Kidney (tissue), 14 donors: Measurements from ENCODE around the gene TTC33. TPM values are rescaled to one million over a fixed set of nuclear protein-coding genes. Genes with fewer than 3 reads are reported as not detected.

ENCODE experiments used
- DNase-seq, 5 donors: peaks; one replicate each; pipeline ENCODE4 v3.0.0-alpha.2; 2013 to 2020
- FAIRE-seq: peaks from 2 replicates; lab custom pipeline; 2012; peaks lifted over from hg19 to GRCh38; lab: Jason Lieb, UNC
- H3K27ac ChIP-seq, 2 donors: one replicate each; pipeline ENCODE4 v1.7.0; 2013; ENCODE audit warnings: low read depth in 2 of 2, low read length in 2 of 2, inconsistent platforms in 1 of 2
- H3K27me3 ChIP-seq: one replicate; pipeline ENCODE4 v1.7.1; 2013; ENCODE audit warnings: low read length, inconsistent platforms; ENCODE audit not compliant: control insufficient read depth, insufficient read depth
- H3K36me3 ChIP-seq, 3 donors: one replicate each; pipeline versions ENCODE4 v1.7.0 to v1.7.1; 2013; ENCODE audit warnings: low read length in 3 of 3, control low read depth in 1 of 3, inconsistent platforms in 1 of 3; ENCODE audit not compliant: insufficient read depth in 3 of 3, control insufficient read depth in 2 of 3
- H3K4me1 ChIP-seq, 3 donors: one replicate each; pipeline versions ENCODE4 v1.7.0 to v1.7.1; 2013; ENCODE audit warnings: low read length in 3 of 3, inconsistent platforms in 1 of 3, low read depth in 1 of 3; ENCODE audit not compliant: control insufficient read depth in 2 of 3, insufficient read depth in 2 of 3
- H3K4me3 ChIP-seq, 3 donors: one replicate each; pipeline versions ENCODE4 v1.7.0 to v1.8.1; 2013; ENCODE audit warnings: low read length in 3 of 3, control low read depth in 1 of 3, inconsistent platforms in 1 of 3
- H3K9ac ChIP-seq, 3 donors: one replicate each; pipeline versions ENCODE4 v1.7.0 to v1.7.1; 2013; ENCODE audit warnings: low read length in 3 of 3, control low read depth in 1 of 3, inconsistent platforms in 1 of 3
- H3K9me3 ChIP-seq, 3 donors: one replicate each; pipeline versions ENCODE4 v1.7.0 to v1.7.1; 2013; ENCODE audit warnings: low read length in 3 of 3, control low read depth in 1 of 3, inconsistent platforms in 1 of 3; ENCODE audit not compliant: control insufficient read depth in 2 of 3, insufficient read depth in 1 of 3
- intact Hi-C: fragments of 100-400 bp; cut with DNase I; formaldehyde crosslinking; loops from one replicate; pipeline ENCODE4 v1.11.1; 2022
- polyA plus RNA-seq: library from polyadenylated mRNA; stranded (reverse); fragments of 350-450 nt; fragmentation: Illumina TruSeq; extraction: RNeasy Lipid Tissue Mini Kit (QIAGEN cat#74804); gene quantifications from one replicate; pipeline ENCODE4 v1.2.3, GENCODE V29; 2014; ENCODE audit warnings: low read depth, low replicate concordance; ENCODE audit not compliant: insufficient read depth
- total RNA-seq: library from RNA; stranded (reverse); fragmentation: NEBNext Ultra II Directional; extraction: Animal tissue kit (Norgen Biotek cat#: 25700); gene quantifications from one replicate; pipeline ENCODE4 v1.2.1, GENCODE V29; 2021
- TF ChIP-seq, protein P1 (sequence below): IDR thresholded peaks from 3 replicates; pipeline ENCODE4 v1.5.1; 2012; ENCODE audit warnings: mild to moderate bottlenecking, moderate library complexity, borderline replicate concordance; ENCODE audit not compliant: insufficient read depth; ENCODE audit errors: extremely low read depth
- donor health status: control.
- donor health status: control.
- donor health status: control.
- donor health status: control.
- donor health status: control.
- donor health status: DM: yes; HTN: yes; CAD: no.
- donor health status: Normal renal cell carcinoma (clear cell type).

The TTC33 gene
- total and polyA plus RNA-seq, 2 donors from 2014 or later, result 7.1 to 20.1 TPM

GRCh38 chr5:40485021-40485998 is 270.5 kb downstream of the TTC33 start:
- no peak for FAIRE-seq
- Histone ChIP-seq H3K27ac (peak overlapping the region in 1 of 2 donors; percentile 11), H3K4me3 (no peak overlapping the region), H3K9ac (no peak overlapping the region), H3K4me1 (no peaks in the 10 kb centered on the region), H3K27me3 (no peaks in the 10 kb centered on the region), H3K36me3 (no peaks in the 10 kb centered on the region), H3K9me3 (no peaks in the 10 kb centered on the region)
- intact Hi-C loops, result no loop called here
- TF ChIP-seq, protein P1, sequence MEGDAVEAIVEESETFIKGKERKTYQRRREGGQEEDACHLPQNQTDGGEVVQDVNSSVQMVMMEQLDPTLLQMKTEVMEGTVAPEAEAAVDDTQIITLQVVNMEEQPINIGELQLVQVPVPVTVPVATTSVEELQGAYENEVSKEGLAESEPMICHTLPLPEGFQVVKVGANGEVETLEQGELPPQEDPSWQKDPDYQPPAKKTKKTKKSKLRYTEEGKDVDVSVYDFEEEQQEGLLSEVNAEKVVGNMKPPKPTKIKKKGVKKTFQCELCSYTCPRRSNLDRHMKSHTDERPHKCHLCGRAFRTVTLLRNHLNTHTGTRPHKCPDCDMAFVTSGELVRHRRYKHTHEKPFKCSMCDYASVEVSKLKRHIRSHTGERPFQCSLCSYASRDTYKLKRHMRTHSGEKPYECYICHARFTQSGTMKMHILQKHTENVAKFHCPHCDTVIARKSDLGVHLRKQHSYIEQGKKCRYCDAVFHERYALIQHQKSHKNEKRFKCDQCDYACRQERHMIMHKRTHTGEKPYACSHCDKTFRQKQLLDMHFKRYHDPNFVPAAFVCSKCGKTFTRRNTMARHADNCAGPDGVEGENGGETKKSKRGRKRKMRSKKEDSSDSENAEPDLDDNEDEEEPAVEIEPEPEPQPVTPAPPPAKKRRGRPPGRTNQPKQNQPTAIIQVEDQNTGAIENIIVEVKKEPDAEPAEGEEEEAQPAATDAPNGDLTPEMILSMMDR, result no peak
- no peak for DNase-seq

- Histone ChIP-seq H3K27ac (no peak overlapping the region), H3K4me1 (no peaks in the 10 kb centered on the region), H3K9me3 (no peaks in the 10 kb centered on the region), H3K4me3 (no peak overlapping the region), H3K9ac (no peak overlapping the region), H3K36me3 (no peaks in the 10 kb centered on the region), H3K27me3 (no peaks in the 10 kb centered on the region)
- FAIRE-seq, result no peak
- DNase-seq, result no peak
- TF ChIP-seq, protein P1, result no peak
- intact Hi-C loops, result no loop called here
These were observed 271.3 kb downstream of the TTC33 start for GRCh38 chr5:40484495-40484894.

DNA sequence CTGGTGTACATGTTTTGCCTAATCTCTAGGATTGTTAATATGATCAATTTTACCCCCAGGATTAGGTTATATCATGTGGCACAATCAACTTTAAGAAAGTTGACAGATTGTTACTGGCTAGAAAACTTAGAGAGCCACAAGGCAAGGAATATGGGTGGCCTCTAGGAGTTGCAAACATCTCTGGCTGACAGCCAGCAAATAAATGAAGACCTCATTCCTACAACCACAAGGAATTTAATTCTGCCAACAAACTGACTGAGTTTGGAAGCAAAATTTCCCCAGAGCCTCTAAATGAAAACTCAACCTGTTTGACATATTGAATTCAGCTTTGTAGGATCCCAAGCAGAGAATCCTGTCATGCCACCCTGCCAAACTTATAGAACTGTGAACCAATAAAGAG is 272.4 kb downstream of the TTC33 start:
- H3K4me3 ChIP-seq, result no peak overlapping the region
- no peaks in the 10 kb centered on the region for H3K9me3 ChIP-seq
- H3K36me3 ChIP-seq, result no peaks in the 10 kb centered on the region
- no peaks in the 10 kb centered on the region for H3K4me1 ChIP-seq
- H3K9ac ChIP-seq, result no peak overlapping the region
- TF ChIP-seq, protein P1, result no peak
- intact Hi-C loops, result no loop called here
- no peak for DNase-seq
- H3K27me3 ChIP-seq, result no peaks in the 10 kb centered on the region
- H3K27ac ChIP-seq, result no peak overlapping the region
- FAIRE-seq, result no peak
